Activated CD4-positive, alpha-beta T cell treated with anti-CD3 and anti-CD28 coated beads for 1 hour (primary cell): Measurements from ENCODE around the gene WNT16.
"Not testable (repeated sequence)": the region's sequence is repeated elsewhere in the genome, so short reads cannot be mapped to it uniquely, and the experiment has no call there.

Experiments used
- DNase-seq: peaks from one replicate; pipeline ENCODE4 v3.0.0-alpha.2; 2020

The WNT16 gene

GRCh38 chr7:121307021-121307574 lies 21.7 kb upstream of the WNT16 start:
- no peak for DNase-seq

GRCh38 chr7:121313220-121313792 lies 15.5 kb upstream of the WNT16 start:
- no peak for DNase-seq

GRCh38 chr7:121313793-121314676 lies 14.8 kb upstream of the WNT16 start:
- DNase-seq: no peak

- not testable (repeated sequence) for DNase-seq
Measured at GRCh38 chr7:121315170-121315569, 13.6 kb upstream of the WNT16 start.

GRCh38 chr7:121322460-121322859 lies 6.3 kb upstream of the WNT16 start:
- DNase-seq: no peak

- DNase-seq: no peak
Measured at GRCh38 chr7:121323515-121324302, 5.1 kb upstream of the WNT16 start.

GRCh38 chr7:121327671-121328070 lies 1.1 kb upstream of the WNT16 start:
- no peak for DNase-seq

GRCh38 chr7:121329191-121330052 lies 622 bp downstream of the WNT16 start:
- DNase-seq: no peak

GRCh38 chr7:121330053-121330833 lies 1.4 kb downstream of the WNT16 start:
- DNase-seq: no peak

- no peak for DNase-seq
Measured at GRCh38 chr7:121331048-121331447, 2.2 kb downstream of the WNT16 start.

- DNase-seq: no peak
Measured at GRCh38 chr7:121331574-121331973, 2.8 kb downstream of the WNT16 start.

GRCh38 chr7:121334376-121334775 lies 5.6 kb downstream of the WNT16 start:
- DNase-seq: no peak

GRCh38 chr7:121334875-121335648 lies 6.3 kb downstream of the WNT16 start:
- no peak for DNase-seq

- DNase-seq: no peak
Measured at GRCh38 chr7:121336579-121336978, 7.8 kb downstream of the WNT16 start.

- no peak for DNase-seq
Measured at GRCh38 chr7:121337398-121337797, 8.6 kb downstream of the WNT16 start.

- no peak for DNase-seq
Measured at GRCh38 chr7:121339082-121339481, 10.3 kb downstream of the WNT16 start.

GRCh38 chr7:121341933-121342332 lies 13.1 kb downstream of the WNT16 start:
- no peak for DNase-seq

- DNase-seq: no peak
Measured at GRCh38 chr7:121342631-121343030, 13.8 kb downstream of the WNT16 start.

GRCh38 chr7:121343302-121343701 lies 14.5 kb downstream of the WNT16 start:
- DNase-seq: no peak

- DNase-seq: no peak
Measured at GRCh38 chr7:121344093-121344492, 15.3 kb downstream of the WNT16 start.

GRCh38 chr7:121344497-121344896 lies 15.7 kb downstream of the WNT16 start:
- no peak for DNase-seq
